Sigmoid colon (tissue), 4 donors: ENCODE measurements around the gene TDRKH.

Experiments used
- EP300 ChIP-seq, 4 donors: sonication (generic); formaldehyde crosslinking; IDR thresholded peaks; one replicate each; pipeline ENCODE4 v1.6.1; 2017; ENCODE audit warnings: antibody characterized with exemption in 4 of 4
- POLR2A ChIP-seq, 2 donors: fragments of 450-650 bp; IDR thresholded peaks; one replicate each; pipeline ENCODE4 v1.6.1; 2016; ENCODE audit warnings: antibody characterized with exemption in 2 of 2, mild to moderate bottlenecking in 2 of 2, moderate library complexity in 2 of 2
- TF ChIP-seq, protein P1 (sequence below), 4 experiments: fragments of 450-650 bp in 3 of 4; fragments of 200-600 bp in 1 of 4; IDR thresholded peaks; one replicate each; pipeline ENCODE4 v1.5.1; 2016 to 2019; ENCODE audit warnings: antibody characterized with exemption in 4 of 4, mild to moderate bottlenecking in 3 of 4, moderate library complexity in 2 of 4

DNA sequence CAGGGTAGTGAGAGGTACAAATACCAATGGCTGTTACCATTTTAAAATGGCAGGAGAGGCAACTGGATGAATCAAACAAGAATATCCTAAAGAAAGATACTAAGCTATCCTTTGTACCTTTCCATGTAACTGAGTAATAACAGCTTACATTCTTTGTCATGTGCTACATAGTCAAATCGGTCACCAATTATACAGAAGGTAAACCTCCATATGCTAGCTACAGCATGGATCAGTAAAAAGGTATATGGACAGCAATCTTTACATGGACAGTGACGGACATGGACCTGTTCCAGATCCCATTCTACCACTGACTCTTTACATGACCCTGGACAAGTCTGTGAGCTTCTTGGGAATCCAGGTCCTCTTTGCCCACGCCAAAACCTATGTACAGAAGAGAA lies 13.6 kb downstream of the TDRKH start:
- TF ChIP-seq, protein P1, sequence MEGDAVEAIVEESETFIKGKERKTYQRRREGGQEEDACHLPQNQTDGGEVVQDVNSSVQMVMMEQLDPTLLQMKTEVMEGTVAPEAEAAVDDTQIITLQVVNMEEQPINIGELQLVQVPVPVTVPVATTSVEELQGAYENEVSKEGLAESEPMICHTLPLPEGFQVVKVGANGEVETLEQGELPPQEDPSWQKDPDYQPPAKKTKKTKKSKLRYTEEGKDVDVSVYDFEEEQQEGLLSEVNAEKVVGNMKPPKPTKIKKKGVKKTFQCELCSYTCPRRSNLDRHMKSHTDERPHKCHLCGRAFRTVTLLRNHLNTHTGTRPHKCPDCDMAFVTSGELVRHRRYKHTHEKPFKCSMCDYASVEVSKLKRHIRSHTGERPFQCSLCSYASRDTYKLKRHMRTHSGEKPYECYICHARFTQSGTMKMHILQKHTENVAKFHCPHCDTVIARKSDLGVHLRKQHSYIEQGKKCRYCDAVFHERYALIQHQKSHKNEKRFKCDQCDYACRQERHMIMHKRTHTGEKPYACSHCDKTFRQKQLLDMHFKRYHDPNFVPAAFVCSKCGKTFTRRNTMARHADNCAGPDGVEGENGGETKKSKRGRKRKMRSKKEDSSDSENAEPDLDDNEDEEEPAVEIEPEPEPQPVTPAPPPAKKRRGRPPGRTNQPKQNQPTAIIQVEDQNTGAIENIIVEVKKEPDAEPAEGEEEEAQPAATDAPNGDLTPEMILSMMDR (IDR thresholded peaks at IDR 0.05), result no peak
- TF ChIP-seq POLR2A (IDR thresholded peaks at IDR 0.05), result no peak
- no peak for TF ChIP-seq EP300 (IDR thresholded peaks at IDR 0.05)
